GM19463 (cell line): ENCODE data around the gene TTC23.

ENCODE experiments used
- ATAC-seq: cut with Tn5 transposase; IDR thresholded peaks from one replicate; pipeline ENCODE4 v1.9.1; 2021; ENCODE audit warnings: mild to moderate bottlenecking, moderate library complexity; ENCODE audit not compliant: unreplicated experiment

Gene TTC23

DNA sequence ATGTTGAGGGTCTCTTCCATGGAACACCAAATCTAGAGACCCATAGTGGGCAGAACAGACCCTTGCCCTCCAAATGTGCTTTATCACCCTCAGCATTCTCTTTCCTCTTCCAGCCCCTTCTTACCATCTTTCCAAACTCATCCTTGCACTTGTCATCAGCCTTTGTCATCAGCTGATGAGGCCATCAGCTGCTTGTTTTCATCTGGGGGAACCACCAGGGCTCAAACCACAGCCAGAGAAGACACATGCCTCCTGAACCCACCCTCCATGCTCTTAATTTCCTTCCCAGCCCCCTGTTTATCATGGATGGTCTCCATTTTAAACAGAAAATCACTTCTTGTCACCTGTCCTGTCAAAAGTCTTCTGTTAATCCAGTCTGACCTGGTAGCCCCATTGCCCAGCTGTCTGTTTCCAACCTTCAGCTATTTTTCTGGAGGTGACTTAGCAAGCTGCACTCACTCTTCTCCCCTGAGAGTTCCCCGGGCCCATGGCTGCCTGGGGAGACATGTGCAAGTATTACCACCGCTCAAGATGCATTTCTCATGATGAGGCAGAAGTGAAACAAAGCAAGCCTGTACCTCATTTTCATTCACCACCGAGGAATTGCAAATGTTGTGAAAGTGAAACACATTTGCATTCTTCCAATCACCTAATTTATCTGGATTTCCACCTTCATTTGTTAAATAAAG is 159.2 kb downstream of the TTC23 start:
- ATAC-seq, result peak; percentile 99

DNA sequence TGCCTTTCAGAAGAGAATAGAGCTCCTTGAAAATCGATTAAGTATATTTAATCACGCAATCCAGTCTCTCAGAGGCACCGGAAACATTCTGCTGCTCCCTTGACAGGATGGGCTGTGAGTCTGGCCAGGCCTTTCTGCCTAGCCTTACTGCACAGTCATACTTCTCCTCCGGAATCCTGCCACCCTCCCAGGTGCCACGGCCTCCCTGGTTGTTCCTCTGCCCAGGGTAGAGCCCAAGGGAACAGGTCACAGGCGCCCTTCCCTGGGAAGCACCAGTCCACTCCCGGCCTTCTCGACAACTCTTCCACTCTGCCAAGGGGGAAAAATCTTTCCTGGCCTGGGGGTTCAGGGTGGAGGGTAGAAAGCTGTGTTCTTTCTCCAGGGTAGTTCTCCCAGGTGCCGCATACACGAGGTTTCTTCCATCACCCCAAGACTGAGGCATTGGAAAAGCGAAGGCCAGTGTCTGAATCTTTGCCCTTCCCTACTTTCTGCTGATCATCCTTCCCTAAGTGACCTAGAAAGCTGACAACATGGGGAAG is 161.9 kb downstream of the TTC23 start:
- no peak for ATAC-seq

DNA sequence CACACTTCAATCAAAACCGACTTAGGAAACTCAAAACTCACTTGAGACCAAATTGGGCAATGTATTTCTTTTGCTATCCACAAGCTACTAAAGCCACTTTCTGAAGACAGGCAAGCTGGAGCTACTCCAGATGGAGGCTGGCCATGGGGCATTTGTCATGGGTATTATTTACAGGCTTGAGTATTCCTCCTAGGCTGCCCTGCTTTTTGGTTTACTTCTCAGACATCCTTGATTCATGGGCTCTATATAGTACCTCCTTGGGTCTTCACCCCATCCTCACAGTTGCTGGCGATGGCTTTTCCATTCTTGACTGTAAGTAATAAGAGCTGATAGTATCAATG is 163.1 kb downstream of the TTC23 start:
- no peak for ATAC-seq
